ENCODE measurements around the gene RPS25. TPM values are rescaled to one million over a fixed set of nuclear protein-coding genes. Genes with fewer than 3 reads are reported as not detected.

RPS25 gene
- total RNA-seq, 4 donors from 2014 or later: 852 to 1,992 (median 1,622) TPM

- Histone ChIP-seq H3K36me3 (peaks cover 30 to 38% of the 10 kb centered on the region in 2 donors), H3K9me3 (no peaks in the 10 kb centered on the region)
Observed at GRCh38 chr11:119016216-119017009, 1.7 kb downstream of the RPS25 start.

GRCh38 chr11:119015054-119015611, 3.0 kb downstream of the RPS25 start:
- 69 to 74% methylated on average over 8 of the region's 8 CpGs for WGBS, 2 donors
- Histone ChIP-seq H3K27me3 (no peaks in the 10 kb centered on the region), H3K4me3 (replicated peaks in 1 of 3) (no peak overlapping the region), H3K27ac (no peak overlapping the region), H3K4me1 (peaks cover 16 to 22% of the 10 kb centered on the region in 2 donors), H3K9me3 (no peaks in the 10 kb centered on the region), H3K36me3 (peaks cover 38 to 42% of the 10 kb centered on the region in 2 donors)
- intact Hi-C loops (cut with DNase I): no loop called here
- TF ChIP-seq POLR2A (IDR thresholded peaks at IDR 0.05) (no peak), CTCF (IDR thresholded peaks at IDR 0.05) (no peak)
- no peak for DNase-seq

More at GRCh38 chr11:119016216-119017009, 1.7 kb downstream of the RPS25 start:
- intact Hi-C loops (cut with DNase I): no loop called here
- DNase-seq: no peak
- no peak overlapping the region for H3K4me3 ChIP-seq (replicated peaks in 1 of 3)
- TF ChIP-seq POLR2A (IDR thresholded peaks at IDR 0.05) (no peak), CTCF (IDR thresholded peaks at IDR 0.05) (no peak)
- 79 to 81% methylated on average over 14 of the region's 14 CpGs for WGBS, 2 donors
- no peak overlapping the region for H3K27ac ChIP-seq
- H3K4me1 ChIP-seq: peaks cover 17 to 25% of the 10 kb centered on the region in 2 donors
- H3K27me3 ChIP-seq: no peaks in the 10 kb centered on the region

DNA sequence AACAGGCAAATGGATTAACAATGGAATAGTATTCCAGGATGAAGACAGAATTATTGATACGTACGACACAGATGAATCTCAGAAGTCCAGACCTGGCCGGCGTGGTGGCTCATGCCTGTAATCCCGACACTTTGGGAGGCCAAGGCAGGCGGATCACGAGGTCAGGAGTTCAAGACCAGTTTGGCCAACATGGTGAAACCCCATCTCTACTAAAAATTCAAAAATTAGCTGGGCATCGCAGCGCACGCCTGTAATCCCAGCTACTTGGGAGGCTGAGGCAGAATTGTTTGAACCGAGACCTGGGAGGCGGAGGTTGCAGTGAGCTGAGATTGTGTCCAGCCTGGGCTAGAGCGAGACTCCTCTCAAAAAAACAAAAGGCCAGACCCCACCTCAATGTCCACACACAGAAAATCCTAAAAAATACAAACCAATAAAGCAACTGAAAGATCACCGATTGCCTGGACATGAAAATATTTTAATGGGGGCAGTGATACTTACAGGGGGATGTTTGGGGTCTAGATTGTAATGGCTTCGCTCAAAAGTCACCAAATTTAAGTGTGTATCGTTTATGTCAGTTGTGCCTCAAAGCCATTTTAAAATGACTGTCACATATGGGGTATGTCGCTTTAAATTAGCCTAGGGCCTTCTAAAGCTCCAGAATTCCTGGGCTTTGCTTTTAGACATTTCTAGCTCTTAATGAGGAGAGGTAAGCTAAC, 3.8 kb downstream of the RPS25 start:
- TF ChIP-seq POLR2A (IDR thresholded peaks at IDR 0.05) (no peak), CTCF (IDR thresholded peaks at IDR 0.05) (no peak)
- Histone ChIP-seq H3K4me1 (peaks cover 9 to 14% of the 10 kb centered on the region in 2 donors), H3K36me3 (peaks cover 38 to 42% of the 10 kb centered on the region in 2 donors), H3K9me3 (no peaks in the 10 kb centered on the region), H3K4me3 (replicated peaks in 1 of 3) (no peak overlapping the region), H3K27ac (no peak overlapping the region), H3K27me3 (no peaks in the 10 kb centered on the region)
- intact Hi-C loops (cut with DNase I): no loop called here
- 94 to 96% methylated on average over 17 of the region's 17 CpGs for WGBS, 2 donors
- DNase-seq: no peak

- Histone ChIP-seq H3K4me1 (peaks cover 7 to 13% of the 10 kb centered on the region in 2 donors), H3K27me3 (no peaks in the 10 kb centered on the region), H3K4me3 (replicated peaks in 1 of 3) (no peak overlapping the region), H3K9me3 (no peaks in the 10 kb centered on the region), H3K36me3 (peaks cover 39 to 44% of the 10 kb centered on the region in 2 donors), H3K27ac (no peak overlapping the region)
- no peak for TF ChIP-seq POLR2A (IDR thresholded peaks at IDR 0.05)
- no peak for TF ChIP-seq CTCF (IDR thresholded peaks at IDR 0.05)
- no peak for DNase-seq
- intact Hi-C loops (cut with DNase I): no loop called here
- WGBS, 2 donors: 86 to 88% methylated on average over 3 of the region's 3 CpGs
Observed at GRCh38 chr11:119012629-119013170, 5.4 kb downstream of the RPS25 start.
